H1 (cell line): ENCODE results near the gene GNLY. TPM values are rescaled to one million over a fixed set of nuclear protein-coding genes. Genes with fewer than 3 reads are reported as not detected.

Experiments used
- ASH2L ChIP-seq: fragments of 200-600, 300-600 bp; sonication (generic); IDR thresholded peaks from one replicate; pipeline ENCODE4 v1.7.1; 2017; ENCODE audit warnings: low read length
- FOSL1 ChIP-seq: IDR thresholded peaks from 2 replicates; pipeline ENCODE4 v1.6.1; 2011; ENCODE audit warnings: mild to moderate bottlenecking, low read depth, low read length, moderate library complexity; ENCODE audit not compliant: insufficient read depth
- HDAC2 ChIP-seq, 2 experiments: fragments of 300-600 bp in 1 of 2; sonication (generic) in 1 of 2; IDR thresholded peaks; 2 replicates each; pipeline ENCODE4 v1.6.1; 2011 to 2012; ENCODE audit warnings: low read depth in 2 of 2, low read length in 2 of 2, mild to moderate bottlenecking in 2 of 2, moderate library complexity in 2 of 2, borderline replicate concordance in 1 of 2, inconsistent platforms in 1 of 2
- POU5F1 ChIP-seq: IDR thresholded peaks from 2 replicates; pipeline ENCODE4 v1.6.1; 2011; ENCODE audit warnings: low read depth, mild to moderate bottlenecking, low read length, moderate library complexity
- RXRA ChIP-seq: IDR thresholded peaks from 2 replicates; pipeline ENCODE4 v1.6.1; 2011; ENCODE audit warnings: low read depth, mild to moderate bottlenecking, low read length, moderate library complexity; ENCODE audit not compliant: insufficient read depth
- polyA plus RNA-seq, 7 experiments: library from polyadenylated mRNA; depleted of rRNA in 3 of 7; stranded (reverse) in 5 of 7; unstranded in 2 of 7; fragments of >200 nt in 5 of 7; fragments of 200-250 nt in 2 of 7; gene quantifications; 1 replicate in 5 of 7; 2 replicates in 1 of 7; 4 replicates in 1 of 7; pipeline versions ENCODE4 v1.2.1 to v1.2.3, GENCODE V29; 2011 to 2013; ENCODE audit warnings: missing spikeins in 2 of 7, mixed read lengths in 2 of 7
- total RNA-seq: library from RNA; stranded (reverse); fragmentation: NEBNext Ultra II Directional; extraction: Animal tissue kit (Norgen Biotek cat#: 25700); gene quantifications from 2 replicates; pipeline ENCODE4 v1.2.1, GENCODE V29; 2021
- TF ChIP-seq, protein P1 (sequence below): IDR thresholded peaks from 2 replicates; pipeline ENCODE4 v1.6.1; 2011; ENCODE audit warnings: low read depth, mild to moderate bottlenecking, low read length; ENCODE audit not compliant: insufficient read depth
- TF ChIP-seq, protein P2 (sequence below): fragments of 300-600 bp; sonication (generic); IDR thresholded peaks from 2 replicates; pipeline ENCODE4 v1.7.1; 2012; ENCODE audit warnings: low read length, moderate library complexity, mild to moderate bottlenecking, inconsistent platforms; ENCODE audit not compliant: insufficient replicate concordance

The GNLY gene
- total and polyA plus RNA-seq, 2 of the 8 experiments (the other 6 are each of a cell fraction or from before 2014, with no cell fraction given) = 0.03 TPM; not detected in 1

DNA sequence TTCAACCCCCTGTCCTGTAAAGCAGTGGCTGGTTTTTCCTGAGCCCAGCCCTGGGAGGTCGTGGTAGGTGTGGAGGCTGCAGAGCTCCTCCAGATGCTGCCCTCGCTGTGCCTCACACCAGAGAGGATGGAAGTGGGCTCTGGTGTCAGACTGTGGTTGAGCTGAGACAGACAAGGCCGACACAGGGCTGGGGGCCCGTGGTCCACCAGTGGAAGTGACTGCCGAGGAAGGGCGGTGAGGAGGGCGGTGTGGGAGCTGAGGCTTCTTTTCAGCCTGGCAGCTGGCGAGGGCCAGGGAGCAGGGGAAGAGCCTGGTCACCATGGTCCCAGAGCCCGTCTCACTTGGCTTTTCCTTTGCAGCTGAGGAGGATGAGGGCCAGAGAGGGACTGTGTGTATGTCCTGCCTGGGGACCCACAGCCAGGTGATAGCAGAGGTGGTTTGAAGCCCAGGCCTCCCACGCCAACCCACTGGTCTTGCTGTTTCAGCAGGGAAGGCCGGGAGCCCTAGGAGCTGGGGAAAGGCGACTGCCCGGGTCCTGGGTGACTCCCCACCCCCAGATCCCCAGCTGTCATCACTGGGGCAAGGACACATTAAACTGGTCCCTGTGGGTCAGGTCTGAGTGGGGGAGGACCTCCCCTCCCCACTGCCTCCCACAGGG lies 34.7 kb upstream of the GNLY start (continued):
- no peak for TF ChIP-seq ASH2L
- no peak for TF ChIP-seq POU5F1
- TF ChIP-seq, protein P1, sequence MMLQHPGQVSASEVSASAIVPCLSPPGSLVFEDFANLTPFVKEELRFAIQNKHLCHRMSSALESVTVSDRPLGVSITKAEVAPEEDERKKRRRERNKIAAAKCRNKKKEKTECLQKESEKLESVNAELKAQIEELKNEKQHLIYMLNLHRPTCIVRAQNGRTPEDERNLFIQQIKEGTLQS = no peak
- TF ChIP-seq, protein P2, sequence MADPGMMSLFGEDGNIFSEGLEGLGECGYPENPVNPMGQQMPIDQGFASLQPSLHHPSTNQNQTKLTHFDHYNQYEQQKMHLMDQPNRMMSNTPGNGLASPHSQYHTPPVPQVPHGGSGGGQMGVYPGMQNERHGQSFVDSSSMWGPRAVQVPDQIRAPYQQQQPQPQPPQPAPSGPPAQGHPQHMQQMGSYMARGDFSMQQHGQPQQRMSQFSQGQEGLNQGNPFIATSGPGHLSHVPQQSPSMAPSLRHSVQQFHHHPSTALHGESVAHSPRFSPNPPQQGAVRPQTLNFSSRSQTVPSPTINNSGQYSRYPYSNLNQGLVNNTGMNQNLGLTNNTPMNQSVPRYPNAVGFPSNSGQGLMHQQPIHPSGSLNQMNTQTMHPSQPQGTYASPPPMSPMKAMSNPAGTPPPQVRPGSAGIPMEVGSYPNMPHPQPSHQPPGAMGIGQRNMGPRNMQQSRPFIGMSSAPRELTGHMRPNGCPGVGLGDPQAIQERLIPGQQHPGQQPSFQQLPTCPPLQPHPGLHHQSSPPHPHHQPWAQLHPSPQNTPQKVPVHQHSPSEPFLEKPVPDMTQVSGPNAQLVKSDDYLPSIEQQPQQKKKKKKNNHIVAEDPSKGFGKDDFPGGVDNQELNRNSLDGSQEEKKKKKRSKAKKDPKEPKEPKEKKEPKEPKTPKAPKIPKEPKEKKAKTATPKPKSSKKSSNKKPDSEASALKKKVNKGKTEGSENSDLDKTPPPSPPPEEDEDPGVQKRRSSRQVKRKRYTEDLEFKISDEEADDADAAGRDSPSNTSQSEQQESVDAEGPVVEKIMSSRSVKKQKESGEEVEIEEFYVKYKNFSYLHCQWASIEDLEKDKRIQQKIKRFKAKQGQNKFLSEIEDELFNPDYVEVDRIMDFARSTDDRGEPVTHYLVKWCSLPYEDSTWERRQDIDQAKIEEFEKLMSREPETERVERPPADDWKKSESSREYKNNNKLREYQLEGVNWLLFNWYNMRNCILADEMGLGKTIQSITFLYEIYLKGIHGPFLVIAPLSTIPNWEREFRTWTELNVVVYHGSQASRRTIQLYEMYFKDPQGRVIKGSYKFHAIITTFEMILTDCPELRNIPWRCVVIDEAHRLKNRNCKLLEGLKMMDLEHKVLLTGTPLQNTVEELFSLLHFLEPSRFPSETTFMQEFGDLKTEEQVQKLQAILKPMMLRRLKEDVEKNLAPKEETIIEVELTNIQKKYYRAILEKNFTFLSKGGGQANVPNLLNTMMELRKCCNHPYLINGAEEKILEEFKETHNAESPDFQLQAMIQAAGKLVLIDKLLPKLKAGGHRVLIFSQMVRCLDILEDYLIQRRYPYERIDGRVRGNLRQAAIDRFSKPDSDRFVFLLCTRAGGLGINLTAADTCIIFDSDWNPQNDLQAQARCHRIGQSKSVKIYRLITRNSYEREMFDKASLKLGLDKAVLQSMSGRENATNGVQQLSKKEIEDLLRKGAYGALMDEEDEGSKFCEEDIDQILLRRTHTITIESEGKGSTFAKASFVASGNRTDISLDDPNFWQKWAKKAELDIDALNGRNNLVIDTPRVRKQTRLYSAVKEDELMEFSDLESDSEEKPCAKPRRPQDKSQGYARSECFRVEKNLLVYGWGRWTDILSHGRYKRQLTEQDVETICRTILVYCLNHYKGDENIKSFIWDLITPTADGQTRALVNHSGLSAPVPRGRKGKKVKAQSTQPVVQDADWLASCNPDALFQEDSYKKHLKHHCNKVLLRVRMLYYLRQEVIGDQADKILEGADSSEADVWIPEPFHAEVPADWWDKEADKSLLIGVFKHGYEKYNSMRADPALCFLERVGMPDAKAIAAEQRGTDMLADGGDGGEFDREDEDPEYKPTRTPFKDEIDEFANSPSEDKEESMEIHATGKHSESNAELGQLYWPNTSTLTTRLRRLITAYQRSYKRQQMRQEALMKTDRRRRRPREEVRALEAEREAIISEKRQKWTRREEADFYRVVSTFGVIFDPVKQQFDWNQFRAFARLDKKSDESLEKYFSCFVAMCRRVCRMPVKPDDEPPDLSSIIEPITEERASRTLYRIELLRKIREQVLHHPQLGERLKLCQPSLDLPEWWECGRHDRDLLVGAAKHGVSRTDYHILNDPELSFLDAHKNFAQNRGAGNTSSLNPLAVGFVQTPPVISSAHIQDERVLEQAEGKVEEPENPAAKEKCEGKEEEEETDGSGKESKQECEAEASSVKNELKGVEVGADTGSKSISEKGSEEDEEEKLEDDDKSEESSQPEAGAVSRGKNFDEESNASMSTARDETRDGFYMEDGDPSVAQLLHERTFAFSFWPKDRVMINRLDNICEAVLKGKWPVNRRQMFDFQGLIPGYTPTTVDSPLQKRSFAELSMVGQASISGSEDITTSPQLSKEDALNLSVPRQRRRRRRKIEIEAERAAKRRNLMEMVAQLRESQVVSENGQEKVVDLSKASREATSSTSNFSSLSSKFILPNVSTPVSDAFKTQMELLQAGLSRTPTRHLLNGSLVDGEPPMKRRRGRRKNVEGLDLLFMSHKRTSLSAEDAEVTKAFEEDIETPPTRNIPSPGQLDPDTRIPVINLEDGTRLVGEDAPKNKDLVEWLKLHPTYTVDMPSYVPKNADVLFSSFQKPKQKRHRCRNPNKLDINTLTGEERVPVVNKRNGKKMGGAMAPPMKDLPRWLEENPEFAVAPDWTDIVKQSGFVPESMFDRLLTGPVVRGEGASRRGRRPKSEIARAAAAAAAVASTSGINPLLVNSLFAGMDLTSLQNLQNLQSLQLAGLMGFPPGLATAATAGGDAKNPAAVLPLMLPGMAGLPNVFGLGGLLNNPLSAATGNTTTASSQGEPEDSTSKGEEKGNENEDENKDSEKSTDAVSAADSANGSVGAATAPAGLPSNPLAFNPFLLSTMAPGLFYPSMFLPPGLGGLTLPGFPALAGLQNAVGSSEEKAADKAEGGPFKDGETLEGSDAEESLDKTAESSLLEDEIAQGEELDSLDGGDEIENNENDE = no peak
- no peak for TF ChIP-seq HDAC2 (IDR thresholded peaks at IDR 0.05; ENCODE audit: borderline replicate concordance in 1 of 2, low read depth in 2 of 2, low read length in 2 of 2)
- TF ChIP-seq FOSL1 = no peak
- no peak for TF ChIP-seq RXRA
